Measurements from ENCODE around the gene TBC1D1. TPM values are rescaled to one million over a fixed set of nuclear protein-coding genes. Genes with fewer than 3 reads are reported as not detected.

Gene TBC1D1
- total RNA-seq, 5 donors from 2014 or later (not counting 1 experiment from before 2014, with no cell fraction given): 46.3 to 58.1 (median 47.6) TPM

DNA sequence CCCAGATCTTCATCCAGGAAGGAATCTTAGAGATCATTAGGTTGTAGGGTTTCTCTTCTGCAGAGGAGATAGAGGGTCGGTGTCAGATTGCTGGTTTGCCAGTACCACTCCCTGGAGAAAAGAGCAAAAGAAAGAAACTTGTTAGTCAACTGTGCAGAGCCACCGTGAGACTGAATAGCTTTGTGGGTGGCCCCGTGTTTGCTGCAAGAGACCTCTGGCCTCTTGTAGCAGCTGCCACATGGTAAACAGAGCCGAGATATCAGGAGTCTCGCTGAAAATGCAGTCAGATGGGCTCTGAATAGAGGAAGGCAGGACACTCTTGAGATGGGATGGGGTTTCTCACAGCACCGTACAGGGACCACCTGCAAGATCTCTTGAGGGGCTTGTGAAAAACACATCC, 219.0 kb downstream of the TBC1D1 start:
- Histone ChIP-seq H3K27me3 (replicated peaks in 1 of 2; ENCODE audit: control insufficient read depth in 2 of 2, extremely low read depth in 1 of 2, insufficient read depth in 2 of 2, low read length in 1 of 2) (no peaks in the 10 kb centered on the region), H3K4me1 (ENCODE audit: control insufficient read depth in 1 of 2, extremely low read depth in 1 of 2, insufficient read depth in 2 of 2, low read length in 2 of 2) (no peaks in the 10 kb centered on the region), H3K4me3 (ENCODE audit: control insufficient read depth in 1 of 2, extremely low read depth in 1 of 2, low read length in 1 of 2) (no peak overlapping the region), H3K9me3 (no peaks in the 10 kb centered on the region), H3K27ac (ENCODE audit: low read length) (no peak overlapping the region), H3K36me3 (ENCODE audit: control insufficient read depth in 2 of 2, extremely low read depth in 1 of 2, insufficient read depth in 1 of 2, low read length in 1 of 2) (peaks cover 0 to 52% of the 10 kb centered on the region in 2 donors)
- Mint-ChIP-seq H3K4me1 (no peaks in the 10 kb centered on the region), H3K9me3 (no peaks in the 10 kb centered on the region), H3K27ac (no peak overlapping the region), H3K27me3 (no peaks in the 10 kb centered on the region), H3K36me3 (peaks cover 57% of the 10 kb centered on the region), H3K4me3 (no peak overlapping the region)
- no peak for DNase-seq
- no peak for ATAC-seq (replicated peaks in 1 of 4)
- CTCF ChIA-PET: no interaction called here
- WGBS (ENCODE audit: insufficient coverage): 93% methylated on average over 5 of the region's 6 CpGs
- POLR2A ChIA-PET: no interaction called here

DNA sequence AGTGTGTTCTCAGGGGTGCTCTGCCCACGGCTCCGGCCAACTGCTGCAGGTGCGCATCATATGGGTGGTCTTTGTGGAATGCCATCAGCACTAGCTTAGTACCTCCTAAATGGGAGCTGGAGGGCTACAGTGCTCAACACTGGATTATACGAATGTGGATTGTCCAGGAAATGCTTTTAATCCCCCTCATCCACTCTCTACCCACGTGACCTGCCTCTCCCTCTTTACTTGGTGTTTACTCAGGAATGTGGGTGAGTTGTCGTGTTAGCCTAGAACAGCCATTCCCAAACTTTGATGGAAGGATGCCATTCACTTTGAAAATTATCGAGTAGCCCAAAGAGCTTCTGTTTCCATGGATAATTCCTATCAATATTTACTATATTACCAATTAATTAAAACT, 220.1 kb downstream of the TBC1D1 start:
- H3K9me3 Mint-ChIP-seq: no peaks in the 10 kb centered on the region
- Histone ChIP-seq H3K36me3 (ENCODE audit: control insufficient read depth in 2 of 2, extremely low read depth in 1 of 2, insufficient read depth in 1 of 2, low read length in 1 of 2) (peaks cover 0 to 48% of the 10 kb centered on the region in 2 donors), H3K9me3 (no peaks in the 10 kb centered on the region), H3K4me3 (ENCODE audit: control insufficient read depth in 1 of 2, extremely low read depth in 1 of 2, low read length in 1 of 2) (no peak overlapping the region), H3K27me3 (replicated peaks in 1 of 2; ENCODE audit: control insufficient read depth in 2 of 2, extremely low read depth in 1 of 2, insufficient read depth in 2 of 2, low read length in 1 of 2) (no peaks in the 10 kb centered on the region), H3K27ac (ENCODE audit: low read length) (no peak overlapping the region), H3K4me1 (ENCODE audit: control insufficient read depth in 1 of 2, extremely low read depth in 1 of 2, insufficient read depth in 2 of 2, low read length in 2 of 2) (no peaks in the 10 kb centered on the region)
- POLR2A ChIA-PET: no interaction called here
- CTCF ChIA-PET: interaction anchor here in 1 of 2 donors (1.0 kb wide), 1 partner anchor 648 kb away, joined by 3 read pairs; no protein-coding TSS in a partner anchor
- peaks cover 54% of the 10 kb centered on the region for H3K36me3 Mint-ChIP-seq
- no peak overlapping the region for H3K27ac Mint-ChIP-seq
- WGBS (ENCODE audit: insufficient coverage): no CpG with 5 or more reads among the region's 7 CpGs
- H3K4me3 Mint-ChIP-seq: no peak overlapping the region
- DNase-seq (no peak), ATAC-seq (replicated peaks in 1 of 4) (no peak)
- no peaks in the 10 kb centered on the region for H3K4me1 Mint-ChIP-seq
- H3K27me3 Mint-ChIP-seq: no peaks in the 10 kb centered on the region

DNA sequence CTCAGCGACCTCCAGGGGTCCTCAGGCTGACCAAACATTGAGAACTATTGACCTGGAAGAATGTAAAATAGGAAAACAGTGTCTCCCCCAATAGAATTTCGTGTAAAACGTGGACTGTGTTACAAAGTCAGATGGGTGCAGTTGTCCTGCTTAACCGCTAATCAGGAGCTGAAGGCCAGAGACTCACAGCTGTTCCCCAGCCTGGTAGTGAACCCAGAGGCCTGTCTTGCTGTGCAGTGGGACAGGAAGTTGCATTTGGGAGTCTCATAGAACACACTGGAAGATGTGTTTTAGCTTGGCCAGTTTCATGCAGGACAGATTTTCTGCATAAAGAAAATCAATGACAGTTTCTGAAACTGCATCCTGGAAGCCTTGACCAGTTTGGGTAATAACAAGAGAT, 220.8 kb downstream of the TBC1D1 start:
- Histone ChIP-seq H3K36me3 (ENCODE audit: control insufficient read depth in 2 of 2, extremely low read depth in 1 of 2, insufficient read depth in 1 of 2, low read length in 1 of 2) (peaks cover 0 to 48% of the 10 kb centered on the region in 2 donors), H3K4me1 (ENCODE audit: control insufficient read depth in 1 of 2, extremely low read depth in 1 of 2, insufficient read depth in 2 of 2, low read length in 2 of 2) (no peaks in the 10 kb centered on the region), H3K4me3 (ENCODE audit: control insufficient read depth in 1 of 2, extremely low read depth in 1 of 2, low read length in 1 of 2) (no peak overlapping the region), H3K9me3 (no peaks in the 10 kb centered on the region), H3K27me3 (replicated peaks in 1 of 2; ENCODE audit: control insufficient read depth in 2 of 2, extremely low read depth in 1 of 2, insufficient read depth in 2 of 2, low read length in 1 of 2) (no peaks in the 10 kb centered on the region), H3K27ac (ENCODE audit: low read length) (no peak overlapping the region)
- H3K4me1 Mint-ChIP-seq: no peaks in the 10 kb centered on the region
- no peaks in the 10 kb centered on the region for H3K9me3 Mint-ChIP-seq
- ChIA-PET POLR2A (no interaction called here), CTCF (interaction anchor here (0.6 to 1.0 kb wide), 2 partner anchors 220 to 647 kb away, joined by 3 read pairs; no protein-coding TSS in a partner anchor)
- H3K36me3 Mint-ChIP-seq: peaks cover 53% of the 10 kb centered on the region
- WGBS (ENCODE audit: insufficient coverage): 100% methylated on average over 3 of the region's 4 CpGs
- ATAC-seq (replicated peaks in 1 of 4) (no peak), DNase-seq (no peak)
- H3K27ac Mint-ChIP-seq: no peak overlapping the region
- H3K27me3 Mint-ChIP-seq: no peaks in the 10 kb centered on the region
- H3K4me3 Mint-ChIP-seq: no peak overlapping the region

DNA sequence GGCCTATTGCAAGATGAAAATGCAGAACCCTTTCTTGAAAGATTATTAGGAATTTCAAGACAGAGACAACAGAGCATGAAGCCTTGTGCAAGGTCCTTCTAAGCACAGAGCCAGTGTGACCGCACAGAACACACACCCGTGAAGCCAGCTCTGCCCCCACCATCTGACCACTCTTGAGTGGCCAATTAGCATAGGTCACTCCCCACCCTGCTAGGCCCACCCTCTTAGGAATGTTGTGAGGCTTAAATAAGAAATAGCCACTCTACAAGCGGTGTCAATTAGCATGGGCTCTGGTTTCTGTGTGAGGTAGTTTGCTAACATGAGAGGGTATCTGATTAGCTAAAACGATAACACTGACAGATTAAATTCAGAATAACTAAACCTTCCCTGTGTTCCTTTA, 222.2 kb downstream of the TBC1D1 start:
- H3K36me3 Mint-ChIP-seq: peaks cover 53% of the 10 kb centered on the region
- no peak overlapping the region for H3K27ac Mint-ChIP-seq
- POLR2A ChIA-PET: no interaction called here
- no peak overlapping the region for H3K4me3 Mint-ChIP-seq
- peaks cover 0 to 56% of the 10 kb centered on the region in 2 donors for H3K36me3 ChIP-seq (ENCODE audit: control insufficient read depth in 2 of 2, extremely low read depth in 1 of 2, insufficient read depth in 1 of 2, low read length in 1 of 2)
- H3K27me3 ChIP-seq (replicated peaks in 1 of 2; ENCODE audit: control insufficient read depth in 2 of 2, extremely low read depth in 1 of 2, insufficient read depth in 2 of 2, low read length in 1 of 2): no peaks in the 10 kb centered on the region
- H3K27me3 Mint-ChIP-seq: no peaks in the 10 kb centered on the region
- no peaks in the 10 kb centered on the region for H3K9me3 Mint-ChIP-seq
- H3K4me1 ChIP-seq (ENCODE audit: control insufficient read depth in 1 of 2, extremely low read depth in 1 of 2, insufficient read depth in 2 of 2, low read length in 2 of 2): no peaks in the 10 kb centered on the region
- no CpG with 5 or more reads among the region's 4 CpGs for WGBS (ENCODE audit: insufficient coverage)
- ATAC-seq (replicated peaks in 1 of 4): no peak
- H3K4me1 Mint-ChIP-seq: no peaks in the 10 kb centered on the region
- no peak overlapping the region for H3K4me3 ChIP-seq (ENCODE audit: control insufficient read depth in 1 of 2, extremely low read depth in 1 of 2, low read length in 1 of 2)
- CTCF ChIA-PET: no interaction called here
- no peaks in the 10 kb centered on the region for H3K9me3 ChIP-seq
- no peak overlapping the region for H3K27ac ChIP-seq (ENCODE audit: low read length)
- no peak for DNase-seq

DNA sequence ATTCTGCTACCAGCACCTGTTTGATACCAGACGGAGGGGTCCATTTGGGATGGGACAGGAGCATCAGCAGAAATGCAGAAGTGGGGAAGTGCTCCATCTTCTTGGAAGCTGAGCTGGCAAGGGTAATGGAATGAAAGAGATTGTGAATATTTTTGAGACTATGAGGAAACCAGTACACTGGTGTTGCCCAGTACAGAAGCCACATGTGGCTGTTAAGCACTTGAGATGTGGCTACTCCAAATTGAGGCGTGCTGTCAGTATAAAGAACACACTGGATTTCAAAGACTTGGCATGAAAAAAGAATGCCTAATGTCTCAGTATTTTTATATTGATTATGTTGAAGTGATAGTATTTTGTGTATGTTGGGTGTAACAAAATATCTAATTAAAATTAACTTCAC, 222.7 kb downstream of the TBC1D1 start:
- H3K36me3 Mint-ChIP-seq: peaks cover 52% of the 10 kb centered on the region
- ChIA-PET CTCF (interaction anchor here in 1 of 2 donors (0.5 to 1.3 kb wide), 2 partner anchors 62 to 66 kb away, joined by 3 to 5 read pairs; no protein-coding TSS in a partner anchor), POLR2A (no interaction called here)
- no peaks in the 10 kb centered on the region for H3K4me1 Mint-ChIP-seq
- DNase-seq (no peak), ATAC-seq (replicated peaks in 1 of 4) (no peak)
- Histone ChIP-seq H3K9me3 (no peaks in the 10 kb centered on the region), H3K27me3 (replicated peaks in 1 of 2; ENCODE audit: control insufficient read depth in 2 of 2, extremely low read depth in 1 of 2, insufficient read depth in 2 of 2, low read length in 1 of 2) (no peaks in the 10 kb centered on the region), H3K4me3 (ENCODE audit: control insufficient read depth in 1 of 2, extremely low read depth in 1 of 2, low read length in 1 of 2) (no peak overlapping the region), H3K36me3 (ENCODE audit: control insufficient read depth in 2 of 2, extremely low read depth in 1 of 2, insufficient read depth in 1 of 2, low read length in 1 of 2) (peaks cover 3 to 58% of the 10 kb centered on the region in 2 donors), H3K27ac (ENCODE audit: low read length) (no peak overlapping the region), H3K4me1 (ENCODE audit: control insufficient read depth in 1 of 2, extremely low read depth in 1 of 2, insufficient read depth in 2 of 2, low read length in 2 of 2) (no peaks in the 10 kb centered on the region)
- H3K9me3 Mint-ChIP-seq: no peaks in the 10 kb centered on the region
- WGBS (ENCODE audit: insufficient coverage): 100% methylated on average over 1 of the region's 2 CpGs
- H3K27me3 Mint-ChIP-seq: no peaks in the 10 kb centered on the region
- peak overlapping the region in 1 of 2 donors; percentile 46 for H3K27ac Mint-ChIP-seq
- no peak overlapping the region for H3K4me3 Mint-ChIP-seq

DNA sequence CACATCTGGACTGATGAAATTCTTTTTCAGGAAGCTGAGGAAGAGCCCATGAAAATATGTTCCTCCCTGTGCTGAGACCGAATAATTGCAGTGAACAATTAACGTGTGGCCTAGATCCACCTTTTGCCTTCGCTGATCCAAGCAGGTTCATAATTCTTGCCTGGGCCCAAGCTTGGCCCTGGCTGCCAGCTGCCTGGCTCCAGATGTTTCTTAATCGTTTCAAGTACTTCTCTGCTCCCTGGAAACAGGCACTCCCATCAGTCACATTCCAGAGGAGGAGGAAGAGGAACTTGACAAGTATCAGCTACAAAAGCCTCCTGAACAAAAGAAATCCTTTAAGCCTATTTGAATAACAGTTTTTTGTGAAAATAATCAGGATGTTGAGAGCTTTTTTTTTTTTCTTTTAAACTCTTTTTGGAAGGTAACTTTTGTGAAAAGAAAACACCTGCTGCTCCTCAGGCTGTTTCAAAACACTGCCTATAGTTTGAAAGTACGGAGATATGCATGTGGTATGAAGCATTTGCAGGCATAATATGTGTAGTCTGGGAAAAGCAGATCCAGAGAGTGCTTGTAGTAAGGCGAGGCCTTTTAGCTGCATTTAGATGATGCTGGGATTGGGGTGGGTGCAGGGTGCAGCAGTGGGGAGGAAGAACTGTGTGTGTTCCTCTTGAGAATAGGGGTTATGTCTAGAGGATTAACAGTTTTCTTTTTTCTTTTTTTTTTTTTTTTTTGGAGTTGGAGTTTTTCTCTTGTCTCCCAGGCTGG, 223.7 kb downstream of the TBC1D1 start:
- DNase-seq: no peak
- ATAC-seq (replicated peaks in 1 of 4): no peak
- H3K27ac ChIP-seq (ENCODE audit: low read length): no peak overlapping the region
- WGBS (ENCODE audit: insufficient coverage): 97% methylated on average over 6 of the region's 6 CpGs
- H3K36me3 ChIP-seq (ENCODE audit: control insufficient read depth in 2 of 2, extremely low read depth in 1 of 2, insufficient read depth in 1 of 2, low read length in 1 of 2): peaks cover 5 to 54% of the 10 kb centered on the region in 2 donors
- no peaks in the 10 kb centered on the region for H3K9me3 ChIP-seq
- no peaks in the 10 kb centered on the region for H3K4me1 ChIP-seq (ENCODE audit: control insufficient read depth in 1 of 2, extremely low read depth in 1 of 2, insufficient read depth in 2 of 2, low read length in 2 of 2)
- no peak overlapping the region for H3K4me3 ChIP-seq (ENCODE audit: control insufficient read depth in 1 of 2, extremely low read depth in 1 of 2, low read length in 1 of 2)
- Mint-ChIP-seq H3K9me3 (no peaks in the 10 kb centered on the region), H3K4me3 (no peak overlapping the region), H3K4me1 (no peaks in the 10 kb centered on the region), H3K36me3 (peaks cover 48% of the 10 kb centered on the region), H3K27ac (no peak overlapping the region), H3K27me3 (no peaks in the 10 kb centered on the region)
- CTCF ChIA-PET: interaction anchor here (0.5 to 1.3 kb wide), 5 partner anchors 14 to 667 kb away, joined by 3 to 5 read pairs (median 3); no protein-coding TSS in a partner anchor
- POLR2A ChIA-PET: interaction anchor here in 1 of 2 donors (0.6 kb wide), 1 partner anchor 819 kb away, joined by 3 read pairs; no protein-coding TSS in a partner anchor
- H3K27me3 ChIP-seq (replicated peaks in 1 of 2; ENCODE audit: control insufficient read depth in 2 of 2, extremely low read depth in 1 of 2, insufficient read depth in 2 of 2, low read length in 1 of 2): no peaks in the 10 kb centered on the region

Data from T-cell (primary cell).